ENCODE data around the gene KRTAP4-1.

DNA sequence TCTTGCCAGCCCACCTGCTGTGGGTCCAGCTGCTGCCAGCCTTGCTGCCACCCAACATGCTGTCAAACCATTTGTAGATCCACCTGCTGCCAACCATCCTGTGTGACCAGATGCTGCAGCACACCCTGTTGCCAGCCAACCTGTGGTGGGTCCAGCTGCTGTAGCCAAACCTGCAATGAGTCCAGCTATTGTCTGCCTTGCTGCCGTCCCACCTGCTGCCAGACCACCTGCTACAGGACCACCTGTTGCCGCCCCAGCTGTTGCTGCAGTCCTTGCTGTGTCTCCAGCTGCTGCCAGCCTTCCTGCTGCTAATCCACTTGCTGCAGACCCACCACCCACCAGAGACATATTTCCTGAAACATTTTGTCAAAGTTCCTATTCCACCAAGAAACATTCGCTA is 5.6 kb upstream of the KRTAP4-1 start:
- TF ChIP-seq, protein P1, sequence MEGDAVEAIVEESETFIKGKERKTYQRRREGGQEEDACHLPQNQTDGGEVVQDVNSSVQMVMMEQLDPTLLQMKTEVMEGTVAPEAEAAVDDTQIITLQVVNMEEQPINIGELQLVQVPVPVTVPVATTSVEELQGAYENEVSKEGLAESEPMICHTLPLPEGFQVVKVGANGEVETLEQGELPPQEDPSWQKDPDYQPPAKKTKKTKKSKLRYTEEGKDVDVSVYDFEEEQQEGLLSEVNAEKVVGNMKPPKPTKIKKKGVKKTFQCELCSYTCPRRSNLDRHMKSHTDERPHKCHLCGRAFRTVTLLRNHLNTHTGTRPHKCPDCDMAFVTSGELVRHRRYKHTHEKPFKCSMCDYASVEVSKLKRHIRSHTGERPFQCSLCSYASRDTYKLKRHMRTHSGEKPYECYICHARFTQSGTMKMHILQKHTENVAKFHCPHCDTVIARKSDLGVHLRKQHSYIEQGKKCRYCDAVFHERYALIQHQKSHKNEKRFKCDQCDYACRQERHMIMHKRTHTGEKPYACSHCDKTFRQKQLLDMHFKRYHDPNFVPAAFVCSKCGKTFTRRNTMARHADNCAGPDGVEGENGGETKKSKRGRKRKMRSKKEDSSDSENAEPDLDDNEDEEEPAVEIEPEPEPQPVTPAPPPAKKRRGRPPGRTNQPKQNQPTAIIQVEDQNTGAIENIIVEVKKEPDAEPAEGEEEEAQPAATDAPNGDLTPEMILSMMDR (IDR thresholded peaks at IDR 0.05; ENCODE audit: borderline replicate concordance, extremely low read depth, low read length, poor library complexity, severe bottlenecking): no peak
- no peak for TF ChIP-seq EZH2 (IDR thresholded peaks at IDR 0.05; ENCODE audit: borderline replicate concordance, low read depth, low read length, severe bottlenecking)
